Small intestine (tissue), 7 donors: ENCODE data around the gene COX19. TPM values are rescaled to one million over a fixed set of nuclear protein-coding genes. Genes with fewer than 3 reads are reported as not detected.

Source experiments
- DNase-seq, 2 donors: peaks; one replicate each; pipeline versions ENCODE4 v3.0.0 to v3.0.0-alpha.2; 2013
- FAIRE-seq: peaks from 2 replicates; lab custom pipeline; 2012; peaks lifted over from hg19 to GRCh38; lab: Jason Lieb, UNC
- H3K27ac ChIP-seq, 3 donors: one replicate each; pipeline ENCODE4 v1.5.1; 2013; ENCODE audit warnings: low read length in 2 of 3, mild to moderate bottlenecking in 2 of 3, control low read depth in 1 of 3, inconsistent platforms in 1 of 3, low read depth in 1 of 3, moderate library complexity in 1 of 3
- H3K27me3 ChIP-seq, 3 donors: one replicate each; pipeline ENCODE4 v1.6.1; 2013; ENCODE audit warnings: low read length in 3 of 3, inconsistent platforms in 1 of 3; ENCODE audit not compliant: control insufficient read depth in 3 of 3, insufficient read depth in 3 of 3
- H3K36me3 ChIP-seq, 3 donors: one replicate each; pipeline ENCODE4 v1.6.1; 2013; ENCODE audit warnings: low read length in 3 of 3, inconsistent platforms in 1 of 3, low read depth in 1 of 3, mild to moderate bottlenecking in 1 of 3, moderate library complexity in 1 of 3; ENCODE audit not compliant: control insufficient read depth in 3 of 3, insufficient read depth in 2 of 3
- H3K4me1 ChIP-seq, 3 donors: one replicate each; pipeline ENCODE4 v1.6.1; 2013; ENCODE audit warnings: low read length in 2 of 3, inconsistent platforms in 1 of 3, low read depth in 1 of 3, mild to moderate bottlenecking in 1 of 3, moderate library complexity in 1 of 3; ENCODE audit not compliant: control insufficient read depth in 3 of 3, insufficient read depth in 2 of 3
- H3K4me3 ChIP-seq, 3 donors: one replicate each; pipeline ENCODE4 v1.5.1; 2013; ENCODE audit warnings: low read length in 3 of 3, control low read depth in 1 of 3, inconsistent platforms in 1 of 3, low read depth in 1 of 3, mild to moderate bottlenecking in 1 of 3, moderate library complexity in 1 of 3
- H3K9me3 ChIP-seq, 2 donors: one replicate each; pipeline ENCODE4 v1.6.1; 2013; ENCODE audit warnings: low read depth in 1 of 2, low read length in 1 of 2; ENCODE audit not compliant: control insufficient read depth in 2 of 2, insufficient read depth in 1 of 2
- WGBS, 3 donors: extraction: QIAGEN DNeasy Blood & Tissue Kit; methylation state at CpG; one replicate each; pipeline ENCODE4 v1.1.7; 2013; 5-methylcytosine and 5-hydroxymethylcytosine counted together
- polyA plus RNA-seq, 4 donors: library from polyadenylated mRNA; stranded (reverse) in 3 of 4; unstranded in 1 of 4; fragments of 200-250 nt in 3 of 4; fragments of 120-200 nt in 1 of 4; gene quantifications; one replicate each; pipeline versions ENCODE4 v1.2.1 to v1.2.3, GENCODE V29; 2013
- donor health status: healthy with polysubstance abuse.
- donor health status: control.
- donor health status: control.
- donor health status: Bipolar disorder and iron deficiency.
- donor health status: healthy.

Gene COX19
- polyA plus RNA-seq, 4 donors = 8.9 to 41.6 (median 9.8) TPM

- Histone ChIP-seq H3K36me3 (peaks cover 0 to 41% (median 0%) of the 10 kb centered on the region in 3 donors), H3K27ac (no peak overlapping the region), H3K9me3 (no peaks in the 10 kb centered on the region), H3K4me1 (peaks cover 0 to 12% (median 0%) of the 10 kb centered on the region in 3 donors), H3K27me3 (no peaks in the 10 kb centered on the region), H3K4me3 (no peak overlapping the region)
- FAIRE-seq (no peak), DNase-seq (no peak)
- 87 to 90% (median 89%) methylated on average over 11 of the region's 11 CpGs for WGBS, 3 donors
Observed at GRCh38 chr7:1013581-1013980, 38.2 kb upstream of the COX19 start.

GRCh38 chr7:1012716-1013095 lies 37.4 kb upstream of the COX19 start:
- H3K9me3 ChIP-seq = no peaks in the 10 kb centered on the region
- no peak overlapping the region for H3K27ac ChIP-seq
- FAIRE-seq = no peak
- WGBS, 3 donors = 88 to 93% (median 88%) methylated on average over 26 to 30 of the region's 30 CpGs
- peaks cover 0 to 12% (median 0%) of the 10 kb centered on the region in 3 donors for H3K4me1 ChIP-seq
- H3K36me3 ChIP-seq = peaks cover 0 to 42% (median 0%) of the 10 kb centered on the region in 3 donors
- H3K4me3 ChIP-seq = no peak overlapping the region
- DNase-seq = no peak
- H3K27me3 ChIP-seq = no peaks in the 10 kb centered on the region

- DNase-seq = no peak
- 74 to 83% (median 79%) methylated on average over 32 of the region's 32 CpGs for WGBS, 3 donors
- Histone ChIP-seq H3K27ac (no peak overlapping the region), H3K36me3 (peaks cover 0 to 43% (median 0%) of the 10 kb centered on the region in 3 donors), H3K4me1 (peaks cover 0 to 12% (median 0%) of the 10 kb centered on the region in 3 donors), H3K27me3 (no peaks in the 10 kb centered on the region), H3K9me3 (no peaks in the 10 kb centered on the region), H3K4me3 (no peak overlapping the region)
- no peak for FAIRE-seq
Observed at GRCh38 chr7:1012004-1012715, 36.8 kb upstream of the COX19 start.

- Histone ChIP-seq H3K4me3 (no peak overlapping the region), H3K36me3 (peaks cover 0 to 45% (median 0%) of the 10 kb centered on the region in 3 donors), H3K27ac (no peak overlapping the region), H3K4me1 (peaks cover 0 to 12% (median 0%) of the 10 kb centered on the region in 3 donors), H3K9me3 (no peaks in the 10 kb centered on the region), H3K27me3 (no peaks in the 10 kb centered on the region)
- no peak for FAIRE-seq
- WGBS, 3 donors = 79 to 82% (median 81%) methylated on average over 13 of the region's 13 CpGs
- no peak for DNase-seq
Observed at GRCh38 chr7:1011297-1012003, 36.1 kb upstream of the COX19 start.

- Histone ChIP-seq H3K36me3 (peaks cover 0 to 55% (median 0%) of the 10 kb centered on the region in 3 donors), H3K9me3 (no peaks in the 10 kb centered on the region), H3K4me3 (no peak overlapping the region), H3K27me3 (no peaks in the 10 kb centered on the region), H3K4me1 (peaks cover 0 to 5% (median 0%) of the 10 kb centered on the region in 3 donors), H3K27ac (no peak overlapping the region)
- DNase-seq (no peak), FAIRE-seq (no peak)
- whole genome bisulfite sequencing, 3 donors = 87 to 95% (median 90%) methylated on average over 13 of the region's 13 CpGs
Observed at GRCh38 chr7:1010226-1010625, 34.9 kb upstream of the COX19 start.

GRCh38 chr7:1009747-1010146 lies 34.4 kb upstream of the COX19 start:
- DNase-seq (no peak), FAIRE-seq (no peak)
- Histone ChIP-seq H3K27me3 (no peaks in the 10 kb centered on the region), H3K36me3 (peaks cover 0 to 56% (median 0%) of the 10 kb centered on the region in 3 donors), H3K9me3 (no peaks in the 10 kb centered on the region), H3K4me1 (peaks cover 0 to under 1% (median 0%) of the 10 kb centered on the region in 3 donors), H3K27ac (no peak overlapping the region), H3K4me3 (no peak overlapping the region)
- 95 to 97% (median 96%) methylated on average over 12 to 22 of the region's 22 CpGs for WGBS, 3 donors

GRCh38 chr7:1008733-1009363 lies 33.5 kb upstream of the COX19 start:
- no peak for DNase-seq
- 92 to 95% (median 95%) methylated on average over 34 to 37 of the region's 37 CpGs for WGBS, 3 donors
- Histone ChIP-seq H3K27ac (no peak overlapping the region), H3K27me3 (no peaks in the 10 kb centered on the region), H3K4me3 (no peak overlapping the region), H3K9me3 (no peaks in the 10 kb centered on the region), H3K36me3 (peaks cover 0 to 63% (median 0%) of the 10 kb centered on the region in 3 donors), H3K4me1 (no peaks in the 10 kb centered on the region)
- no peak for FAIRE-seq

- H3K9me3 ChIP-seq = no peaks in the 10 kb centered on the region
- no peak for FAIRE-seq
- H3K27ac ChIP-seq = no peak overlapping the region
- H3K4me1 ChIP-seq = no peaks in the 10 kb centered on the region
- H3K27me3 ChIP-seq = no peaks in the 10 kb centered on the region
- peak in 1 of 2 donors; percentile 75 for DNase-seq
- no peak overlapping the region for H3K4me3 ChIP-seq
- 40 to 74% (median 47%) methylated on average over 13 to 15 of the region's 15 CpGs for WGBS, 3 donors
- H3K36me3 ChIP-seq = peaks cover 0 to 63% (median 0%) of the 10 kb centered on the region in 3 donors
Observed at GRCh38 chr7:1007901-1008300, 32.6 kb upstream of the COX19 start.
